ENCODE measurements around the gene LTBP2.

Gene LTBP2

DNA sequence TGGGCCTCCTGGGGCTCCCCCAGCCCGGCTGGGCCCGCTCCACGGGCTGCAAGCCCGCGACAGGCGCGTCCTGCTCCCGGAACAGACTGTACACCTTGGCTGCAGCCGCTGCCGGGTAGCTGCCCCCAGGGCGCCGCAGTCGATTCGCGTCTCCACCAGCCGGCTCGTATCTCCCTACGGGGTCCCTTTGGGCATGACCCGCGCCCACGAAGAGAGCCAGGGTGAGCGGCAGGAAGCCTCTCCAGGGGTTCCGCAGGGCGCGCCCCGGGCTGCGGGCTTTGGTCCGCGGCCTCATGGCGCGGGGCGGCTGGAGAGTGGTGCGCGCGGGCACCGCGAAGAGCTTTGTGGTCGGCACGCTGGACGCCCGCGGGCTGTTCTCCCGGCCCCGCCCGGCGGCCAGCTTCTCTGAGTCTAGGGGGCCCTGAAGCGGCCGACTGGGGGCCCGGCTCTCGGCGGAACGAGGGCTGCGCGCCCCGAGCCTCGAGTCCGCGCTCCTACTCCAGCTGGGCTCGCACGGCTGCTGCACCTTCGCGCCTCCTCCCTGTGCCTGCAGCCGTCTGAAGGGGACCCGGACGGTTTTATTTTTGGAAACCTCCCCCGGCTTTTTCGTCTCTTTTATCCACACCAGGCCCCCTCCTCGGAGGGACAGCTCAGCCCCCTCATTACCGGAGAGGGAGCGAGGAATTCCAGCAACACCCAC, at the start of gene LTBP2:
Gene LTBP2 (minus strand): TSS at position 588 of the 700 bp plus-strand sequence. CDS start 293 bp downstream, at position 295.
- in situ Hi-C loops (cut with MboI; ENCODE audit: low sequenced_read_pairs): no loop called here

DNA sequence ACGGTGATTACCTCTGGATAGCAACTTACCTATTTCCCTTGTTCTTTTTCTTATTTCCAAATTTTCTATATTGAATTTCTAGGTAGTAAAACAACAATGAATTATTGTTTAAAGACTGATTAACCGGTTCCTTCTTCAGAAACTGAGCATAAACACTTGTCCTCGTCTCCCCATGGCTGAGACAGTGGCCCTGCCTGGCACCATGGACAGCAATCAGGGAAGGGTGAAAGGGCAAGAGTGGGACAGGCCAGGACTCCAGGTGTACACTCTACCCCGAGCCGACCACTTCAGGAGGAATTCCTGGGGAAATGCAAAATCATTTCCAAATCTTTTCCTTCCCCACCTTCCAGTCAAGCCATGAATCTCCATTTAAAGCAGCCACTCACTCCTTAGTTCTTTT, 48.8 kb upstream of the LTBP2 start:
- in situ Hi-C loops (cut with MboI; ENCODE audit: low sequenced_read_pairs): no loop called here

DNA sequence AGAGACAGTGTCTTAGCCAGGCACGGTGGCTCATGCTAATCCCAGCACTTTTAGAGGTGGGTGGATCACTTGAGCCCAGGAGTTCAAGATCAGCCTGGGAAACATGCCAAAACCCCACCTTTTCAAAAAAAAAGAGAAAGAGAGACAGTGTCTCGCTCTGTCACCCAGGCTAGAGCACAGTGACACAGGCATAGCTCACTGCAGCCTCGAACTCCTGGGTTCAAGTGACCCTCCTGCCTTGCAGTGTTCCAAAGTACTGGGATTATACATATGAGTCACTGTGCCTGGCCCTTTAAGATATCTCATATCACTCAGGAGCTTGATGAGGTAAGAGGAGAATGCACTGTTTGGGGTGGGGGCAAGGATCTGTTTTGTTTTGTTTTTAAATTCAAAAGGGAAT, 48.1 kb upstream of the LTBP2 start:
- in situ Hi-C loops (cut with MboI; ENCODE audit: low sequenced_read_pairs): no loop called here

DNA sequence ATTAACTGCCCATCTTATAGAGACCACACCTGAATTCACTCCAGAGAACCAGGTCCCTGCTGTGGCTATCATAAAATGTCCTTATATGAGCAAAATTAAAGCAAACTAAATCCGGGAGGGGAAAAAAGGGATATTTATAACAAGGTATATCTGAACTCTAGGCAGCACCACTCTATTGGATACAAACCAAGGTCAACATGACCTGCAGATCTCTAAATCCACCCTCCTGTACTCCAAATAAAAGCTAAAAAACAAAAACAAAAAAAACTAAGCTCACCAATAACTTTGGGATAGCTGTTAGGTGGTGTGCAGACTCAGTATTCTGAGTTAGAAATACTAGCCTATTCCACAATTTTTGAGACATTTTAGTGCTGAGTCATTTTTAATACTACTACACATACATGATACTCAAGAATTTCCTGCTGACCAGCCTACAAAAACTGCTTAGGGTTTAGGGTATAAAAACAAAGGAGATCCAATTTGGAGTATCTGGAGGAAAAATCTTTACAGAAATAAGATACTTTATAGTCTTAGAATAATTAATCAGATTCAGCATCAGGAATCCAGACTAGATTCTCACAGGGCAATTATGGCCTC, 46.6 kb upstream of the LTBP2 start:
- in situ Hi-C loops (cut with MboI; ENCODE audit: low sequenced_read_pairs): no loop called here

DNA sequence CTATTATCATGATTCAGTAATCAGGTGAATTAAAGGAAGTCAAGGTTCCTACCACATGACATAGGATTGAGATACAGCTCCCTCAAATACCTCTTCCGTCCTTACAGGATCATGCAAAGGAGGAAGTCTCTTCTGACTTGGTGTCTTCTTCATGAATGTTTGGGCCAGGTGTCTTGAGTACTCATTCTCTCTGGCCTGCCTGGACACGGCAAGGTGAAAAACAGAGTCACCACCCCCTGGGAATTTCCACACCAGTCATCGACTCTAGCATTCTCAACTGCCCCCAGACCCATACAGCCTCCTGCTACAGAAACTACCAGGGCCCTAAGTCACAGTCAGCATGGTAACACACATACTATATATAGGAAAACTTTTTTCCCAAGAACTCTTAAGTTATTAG, 44.9 kb upstream of the LTBP2 start:
- in situ Hi-C loops (cut with MboI; ENCODE audit: low sequenced_read_pairs): no loop called here

DNA sequence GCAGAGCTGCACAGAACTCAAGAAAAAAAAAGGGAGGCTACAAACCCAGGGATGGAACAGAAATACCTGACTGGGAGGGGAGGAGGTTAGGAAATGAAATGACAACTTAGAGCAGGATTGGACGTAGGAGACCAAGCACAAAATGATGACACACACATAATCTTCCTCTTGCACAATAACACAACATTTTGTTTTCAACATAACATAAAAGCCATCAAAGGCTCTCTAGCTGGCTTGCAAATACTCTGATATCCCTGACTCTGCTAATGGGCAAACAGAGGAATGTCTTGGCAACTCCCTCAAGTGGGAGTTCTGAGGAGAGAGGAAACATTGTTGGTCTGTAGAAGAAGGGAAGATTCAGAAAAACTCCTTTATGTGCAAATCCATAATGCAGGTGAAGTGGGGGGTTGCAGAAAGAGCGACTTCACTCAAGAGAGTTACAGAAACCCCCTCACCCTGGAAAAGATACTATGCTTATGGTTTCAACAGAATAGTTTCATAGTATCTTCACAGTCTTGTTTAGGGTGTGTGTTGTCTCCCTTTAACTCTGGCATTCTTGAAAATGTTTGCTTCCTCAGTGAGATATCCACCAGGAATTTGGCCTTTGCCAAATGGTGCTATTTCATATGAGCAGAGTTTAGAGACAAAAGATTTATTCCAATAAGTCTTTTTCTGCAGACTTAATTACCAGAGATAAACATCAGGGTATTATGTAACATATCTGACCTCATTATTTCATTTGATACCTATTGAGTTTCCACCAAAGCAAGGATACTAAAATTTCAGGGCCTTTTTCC, 43.8 kb upstream of the LTBP2 start:
- in situ Hi-C loops (cut with MboI; ENCODE audit: low sequenced_read_pairs): no loop called here

DNA sequence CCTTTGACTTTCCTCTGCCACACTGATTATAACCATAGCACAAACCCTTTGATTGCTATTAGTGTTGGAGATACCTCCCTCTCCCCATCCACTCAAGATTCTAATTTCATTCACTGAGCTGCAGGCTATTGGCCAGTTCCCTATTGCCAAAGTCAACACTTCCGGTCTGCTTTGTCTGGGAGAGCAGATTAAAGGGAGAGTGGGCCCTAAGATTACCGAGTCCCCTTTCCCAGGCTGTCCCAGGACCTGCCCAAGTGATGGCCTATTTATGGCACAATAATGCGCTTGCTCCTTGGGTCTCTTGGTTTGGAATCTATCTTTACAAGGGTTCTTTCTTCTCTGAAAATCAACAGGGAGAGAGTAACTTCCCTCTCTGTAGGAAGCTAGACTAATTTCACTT, 42.9 kb upstream of the LTBP2 start:
- in situ Hi-C loops (cut with MboI; ENCODE audit: low sequenced_read_pairs): no loop called here

DNA sequence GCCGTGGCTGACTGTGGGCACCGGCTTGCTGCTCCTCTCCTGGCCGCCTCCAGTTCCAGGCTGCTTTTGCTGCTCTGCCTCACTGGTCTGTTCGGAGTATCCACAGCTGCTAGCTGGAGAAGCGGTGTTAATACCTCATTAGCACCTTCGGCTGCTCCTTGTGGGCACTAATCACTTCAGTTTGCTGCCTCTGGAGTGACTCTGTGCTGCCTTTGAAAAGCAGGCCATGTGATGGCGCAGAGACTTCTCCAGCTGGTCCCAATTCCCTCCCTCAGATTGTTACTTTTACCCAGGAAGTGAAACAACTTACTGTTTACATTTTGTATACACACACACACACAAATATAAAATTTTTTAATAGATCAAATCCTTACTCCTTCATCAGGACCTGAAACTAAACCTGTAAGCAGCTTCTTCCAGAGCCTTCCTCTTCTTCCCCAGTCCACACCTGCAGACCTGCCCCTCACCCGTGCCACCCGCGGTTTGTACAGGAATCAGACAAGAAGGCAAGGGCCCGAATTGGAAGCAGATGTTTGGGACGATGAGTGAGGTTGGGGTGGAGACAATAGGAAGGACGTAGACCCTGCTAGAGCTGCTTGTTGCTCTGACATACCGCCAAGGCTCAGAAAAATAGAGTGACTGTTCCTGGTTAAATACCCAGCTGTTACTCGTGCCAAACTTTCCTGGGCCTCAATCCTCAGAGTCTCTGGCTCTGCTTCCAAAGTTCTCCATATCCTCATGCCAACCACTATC, 41.5 kb upstream of the LTBP2 start:
- in situ Hi-C loops (cut with MboI; ENCODE audit: low sequenced_read_pairs): no loop called here

DNA sequence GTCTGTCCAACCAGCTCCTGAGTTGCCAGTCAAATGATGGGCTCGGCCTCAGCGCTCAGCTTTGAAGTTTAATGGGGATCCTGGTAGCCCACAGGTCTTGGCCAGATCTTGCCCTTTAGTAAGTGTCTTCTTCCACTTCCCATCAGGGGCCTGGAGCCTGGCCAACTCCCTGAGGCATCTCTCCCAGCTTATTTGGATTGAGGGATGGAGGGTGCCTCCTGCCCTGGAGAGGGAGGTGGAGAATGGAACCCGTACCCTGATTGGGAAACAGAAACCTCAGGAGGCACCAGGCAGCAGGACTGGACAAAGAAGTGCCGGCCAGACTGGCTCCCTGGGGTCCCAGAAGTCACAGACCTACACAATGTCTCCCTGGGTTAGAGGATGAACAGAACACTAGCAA, 40.5 kb upstream of the LTBP2 start:
- in situ Hi-C loops (cut with MboI; ENCODE audit: low sequenced_read_pairs): no loop called here

DNA sequence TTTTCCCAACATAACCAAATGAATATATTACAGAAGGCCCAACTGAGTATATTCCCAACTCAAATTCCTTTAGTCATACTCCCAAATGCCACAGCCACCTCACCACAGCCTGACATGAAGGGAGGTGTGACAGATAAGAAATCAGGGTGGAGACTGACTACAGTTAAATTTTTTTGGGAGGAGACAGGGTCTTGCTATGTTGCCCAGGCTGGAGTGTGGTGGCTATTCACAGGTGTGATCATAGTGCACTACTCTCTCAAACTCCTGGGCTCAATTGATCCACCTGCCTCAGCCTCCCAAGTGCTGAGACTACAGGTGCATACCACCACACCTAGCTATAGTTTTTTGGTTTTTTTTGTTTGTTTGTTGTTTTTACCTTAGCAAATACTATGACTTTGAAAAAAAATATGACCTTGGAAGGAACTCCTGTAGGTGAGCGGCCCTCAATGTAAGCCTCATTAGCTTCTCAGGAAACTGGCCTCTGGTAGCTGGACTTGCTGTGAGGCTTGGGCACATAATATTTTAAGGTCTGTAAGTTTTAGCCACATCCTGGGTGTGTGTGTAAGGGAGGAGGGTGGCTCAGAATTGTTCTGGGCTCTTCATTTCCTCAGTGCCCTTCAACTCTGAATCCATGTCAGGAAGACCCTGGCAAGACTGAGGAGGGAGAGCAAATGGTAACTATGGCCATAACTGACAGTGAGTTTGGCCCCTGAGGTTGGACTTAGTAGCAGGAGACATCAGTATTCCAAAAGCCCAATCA, 39.1 kb upstream of the LTBP2 start:
- in situ Hi-C loops (cut with MboI; ENCODE audit: low sequenced_read_pairs): no loop called here

DNA sequence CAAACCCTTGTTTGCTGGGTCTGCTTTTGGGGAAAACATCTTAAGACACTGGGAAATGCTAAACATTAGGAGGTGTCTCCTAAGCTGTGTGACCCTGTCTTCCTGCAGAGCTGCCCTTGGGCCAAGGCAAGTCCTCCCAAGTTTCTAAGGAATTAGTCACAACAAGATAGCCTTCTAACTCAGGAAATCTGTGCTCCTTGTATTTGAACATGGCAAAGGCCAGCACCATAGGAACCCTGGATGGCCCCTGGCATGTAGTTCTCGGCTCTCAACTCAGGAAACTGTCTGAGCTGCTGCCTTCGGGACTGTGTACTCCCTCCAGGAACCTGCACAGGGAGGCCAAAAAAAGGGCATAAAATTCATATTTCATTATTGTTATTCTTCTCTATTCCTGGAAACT, 37.6 kb upstream of the LTBP2 start:
- in situ Hi-C loops (cut with MboI; ENCODE audit: low sequenced_read_pairs): no loop called here

DNA sequence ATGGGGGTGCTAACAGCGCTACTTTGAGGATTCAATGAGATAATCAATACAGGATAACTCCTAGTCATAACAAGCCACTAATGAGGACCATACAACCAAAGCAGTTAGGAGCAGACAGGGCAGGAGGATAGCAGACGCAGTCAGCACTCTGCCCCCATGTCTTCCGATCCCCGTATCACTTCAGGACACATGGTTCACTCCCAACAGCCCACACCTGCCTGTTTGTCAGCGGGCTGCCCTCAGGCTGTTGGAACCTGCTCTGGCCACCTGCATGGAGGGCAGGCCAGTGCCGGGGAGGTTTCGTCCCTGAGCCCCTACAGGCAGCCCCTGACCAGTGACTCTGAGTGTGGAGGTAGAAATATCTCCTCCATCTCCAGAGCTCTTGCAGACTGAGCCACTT, 37.1 kb upstream of the LTBP2 start:
- in situ Hi-C loops (cut with MboI; ENCODE audit: low sequenced_read_pairs): no loop called here

DNA sequence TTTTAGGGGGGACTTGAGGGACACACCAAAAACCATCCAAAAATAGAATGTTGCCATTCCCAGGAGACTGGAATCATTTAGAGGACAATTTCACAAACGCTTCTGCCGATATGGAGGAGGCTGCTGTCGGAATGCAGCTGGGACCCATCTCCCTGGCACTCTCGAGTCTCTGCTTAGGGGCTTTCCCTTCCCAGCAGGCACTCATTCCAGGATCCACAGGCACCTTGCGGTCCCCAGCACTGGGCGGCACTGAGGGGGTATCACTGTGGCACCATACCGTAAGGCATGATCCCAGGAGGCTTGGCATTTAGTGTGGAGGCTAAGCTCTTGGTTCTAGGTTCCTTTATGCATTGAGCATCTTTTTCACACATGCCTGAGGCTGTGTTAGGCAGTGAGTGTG, 36.6 kb upstream of the LTBP2 start:
- in situ Hi-C loops (cut with MboI; ENCODE audit: low sequenced_read_pairs): no loop called here

DNA sequence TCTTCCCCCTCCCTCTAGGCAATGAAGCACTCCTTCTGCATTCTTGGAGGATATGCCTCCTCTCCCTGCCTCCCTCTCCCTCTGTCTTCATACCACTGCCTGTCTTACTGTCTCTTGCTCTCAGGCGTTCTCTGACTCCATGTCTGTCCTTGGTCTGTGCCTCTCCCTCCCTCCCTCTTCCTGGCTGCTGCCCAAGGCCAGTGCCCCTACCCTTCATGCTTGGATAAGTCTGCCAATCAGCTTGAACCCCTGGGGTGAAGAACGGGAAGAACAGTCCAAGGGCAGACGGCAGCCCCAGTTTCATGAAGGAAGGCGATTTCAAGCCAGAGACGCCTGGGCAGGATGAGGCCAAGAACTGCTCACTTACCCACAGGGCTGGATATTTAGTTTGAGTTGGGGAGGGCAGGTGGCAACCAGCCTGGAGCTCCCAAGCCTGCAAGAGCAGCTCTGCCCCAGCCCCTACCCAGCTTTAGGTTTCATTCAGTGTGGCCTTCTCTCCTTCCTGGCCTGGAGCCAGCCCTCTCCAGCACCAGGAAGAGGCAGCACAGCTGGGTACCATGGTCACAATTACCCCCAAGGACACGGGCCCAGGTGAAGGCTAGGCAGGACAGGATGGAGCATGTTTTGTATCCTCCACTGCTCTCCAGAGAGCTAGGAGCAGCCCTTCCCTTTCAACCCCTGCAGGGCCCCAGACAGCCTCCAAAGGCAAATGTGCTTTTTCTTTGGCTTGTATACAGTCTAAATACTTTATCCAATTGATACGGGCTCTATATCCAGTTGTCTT, 35.8 kb upstream of the LTBP2 start:
- in situ Hi-C loops (cut with MboI; ENCODE audit: low sequenced_read_pairs): no loop called here

DNA sequence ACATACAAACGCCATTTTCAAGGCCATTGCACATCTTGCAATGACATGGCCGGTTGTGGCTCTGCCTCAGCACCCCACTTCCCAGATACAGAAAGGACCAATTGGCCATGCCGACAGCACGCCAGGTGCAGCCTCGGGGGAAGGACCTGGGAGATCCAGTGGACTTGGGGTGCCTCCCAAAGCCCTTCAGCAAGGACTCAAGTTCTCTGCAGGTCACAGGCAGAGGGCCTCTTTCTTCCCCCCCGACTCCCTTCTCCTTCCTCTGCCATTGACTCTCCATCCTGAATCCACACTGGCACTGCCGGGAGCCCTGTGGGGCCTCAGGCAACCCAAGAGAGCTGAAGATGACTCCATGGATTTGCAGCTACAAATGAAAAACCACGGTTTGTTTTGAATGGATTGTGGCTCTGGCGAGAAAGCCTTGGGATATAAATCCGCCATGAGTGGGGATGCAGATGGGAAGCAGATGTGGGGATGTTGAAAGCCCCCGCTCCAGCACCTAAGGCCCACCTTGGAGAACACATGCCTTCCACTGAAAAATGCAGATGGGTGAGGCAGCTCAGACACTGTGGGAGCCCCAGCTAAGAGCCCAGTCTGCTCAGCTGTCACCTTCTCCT, 35.1 kb upstream of the LTBP2 start:
- in situ Hi-C loops (cut with MboI; ENCODE audit: low sequenced_read_pairs): no loop called here

DNA sequence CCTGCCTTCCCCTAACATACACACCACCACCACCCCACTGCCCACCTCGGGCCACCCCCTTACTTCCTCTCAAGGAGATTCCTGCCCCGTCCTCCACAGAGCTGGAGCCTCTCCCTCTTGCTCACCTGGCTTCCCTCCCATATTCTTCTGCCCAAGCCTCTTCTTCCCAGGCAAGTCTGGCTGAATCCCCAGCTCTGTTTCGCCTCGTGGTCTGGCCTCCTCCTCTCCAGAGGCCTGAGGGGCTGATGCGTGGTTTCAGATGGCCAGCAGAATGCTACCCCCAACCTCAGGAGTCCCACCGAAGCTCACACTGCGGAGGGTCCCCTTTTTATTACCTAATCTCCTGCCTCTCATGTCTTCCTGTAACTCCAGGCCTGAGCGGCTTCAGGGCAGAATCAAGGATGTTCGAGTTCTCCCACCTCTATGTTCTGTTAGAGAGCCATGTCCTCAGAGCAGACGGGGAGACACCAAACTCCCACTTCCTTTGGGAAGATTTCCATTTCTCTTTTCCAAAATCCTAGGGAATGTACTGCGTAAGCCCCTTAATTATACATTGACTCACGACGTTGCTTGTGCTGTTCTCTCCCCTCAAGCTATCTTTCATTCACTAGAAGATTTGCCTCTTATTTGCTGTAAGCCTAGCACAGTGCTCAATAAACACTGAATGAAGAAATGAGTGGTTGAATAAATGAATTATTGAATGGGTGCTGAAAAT, 33.9 kb upstream of the LTBP2 start:
- in situ Hi-C loops (cut with MboI; ENCODE audit: low sequenced_read_pairs): no loop called here

DNA sequence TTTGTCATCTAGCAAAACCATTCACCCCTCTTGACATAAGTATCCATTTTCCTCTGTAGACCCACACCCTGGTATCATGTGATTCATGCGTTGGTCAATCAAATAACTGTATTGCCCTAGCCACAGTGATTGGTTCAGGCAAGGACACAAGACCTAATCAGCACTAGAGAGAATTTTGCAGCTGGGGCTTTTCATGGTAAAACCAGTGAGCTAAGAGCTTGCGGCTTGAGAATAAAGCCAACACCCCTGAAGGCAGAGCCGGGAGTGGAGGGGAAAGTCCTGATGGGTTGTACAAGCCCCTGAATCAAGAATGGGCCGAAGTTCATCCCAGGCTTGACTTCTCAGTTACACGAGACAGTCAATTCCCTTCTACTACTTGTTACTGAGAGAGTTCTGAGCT, 33.2 kb upstream of the LTBP2 start:
- in situ Hi-C loops (cut with MboI; ENCODE audit: low sequenced_read_pairs): no loop called here

DNA sequence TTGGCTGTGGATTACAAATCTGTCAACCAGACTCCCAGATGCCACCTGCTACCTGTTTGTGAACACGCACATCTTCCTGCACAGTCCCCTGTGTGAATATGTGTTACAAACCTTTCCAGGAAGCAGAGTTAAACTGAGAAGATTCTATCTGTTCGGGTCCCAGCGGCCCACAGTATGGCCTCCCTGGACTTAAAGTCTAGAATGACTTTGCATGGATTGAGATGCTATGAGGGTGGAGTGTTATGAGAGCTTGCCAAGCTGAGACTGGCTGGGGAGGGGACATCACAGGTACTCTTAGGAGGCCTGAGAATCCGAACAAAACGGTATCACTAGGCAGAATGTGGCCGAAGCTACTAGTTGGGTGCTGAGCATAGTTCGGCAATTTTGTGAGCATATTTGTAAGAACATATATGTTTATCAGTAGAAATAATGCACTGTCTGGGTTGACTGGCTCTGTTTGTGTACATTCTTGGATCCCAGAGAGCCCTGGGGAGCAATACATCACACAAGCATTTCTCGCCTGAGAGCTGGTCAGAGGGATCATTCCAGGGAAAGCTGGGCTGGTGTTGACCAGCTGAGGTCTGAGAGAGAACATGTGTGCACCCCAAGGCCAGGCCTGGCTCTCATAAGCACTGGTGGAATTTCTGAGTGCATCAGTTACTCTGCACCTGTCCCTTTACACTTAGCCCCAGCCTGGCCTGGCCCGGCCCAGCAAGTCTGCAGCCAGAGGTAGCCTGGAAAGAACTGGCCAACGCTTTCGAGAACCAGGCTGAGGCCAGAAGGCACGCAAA, 29.8 kb upstream of the LTBP2 start:
- in situ Hi-C loops (cut with MboI; ENCODE audit: low sequenced_read_pairs): no loop called here
